GM18502 (cell line): ENCODE measurements around the gene CTU2.

Experiments
- ATAC-seq: cut with Tn5 transposase; IDR thresholded peaks from one replicate; pipeline ENCODE4 v1.9.1; 2021; ENCODE audit warnings: mild to moderate bottlenecking; ENCODE audit not compliant: unreplicated experiment, poor library complexity

Gene CTU2

DNA sequence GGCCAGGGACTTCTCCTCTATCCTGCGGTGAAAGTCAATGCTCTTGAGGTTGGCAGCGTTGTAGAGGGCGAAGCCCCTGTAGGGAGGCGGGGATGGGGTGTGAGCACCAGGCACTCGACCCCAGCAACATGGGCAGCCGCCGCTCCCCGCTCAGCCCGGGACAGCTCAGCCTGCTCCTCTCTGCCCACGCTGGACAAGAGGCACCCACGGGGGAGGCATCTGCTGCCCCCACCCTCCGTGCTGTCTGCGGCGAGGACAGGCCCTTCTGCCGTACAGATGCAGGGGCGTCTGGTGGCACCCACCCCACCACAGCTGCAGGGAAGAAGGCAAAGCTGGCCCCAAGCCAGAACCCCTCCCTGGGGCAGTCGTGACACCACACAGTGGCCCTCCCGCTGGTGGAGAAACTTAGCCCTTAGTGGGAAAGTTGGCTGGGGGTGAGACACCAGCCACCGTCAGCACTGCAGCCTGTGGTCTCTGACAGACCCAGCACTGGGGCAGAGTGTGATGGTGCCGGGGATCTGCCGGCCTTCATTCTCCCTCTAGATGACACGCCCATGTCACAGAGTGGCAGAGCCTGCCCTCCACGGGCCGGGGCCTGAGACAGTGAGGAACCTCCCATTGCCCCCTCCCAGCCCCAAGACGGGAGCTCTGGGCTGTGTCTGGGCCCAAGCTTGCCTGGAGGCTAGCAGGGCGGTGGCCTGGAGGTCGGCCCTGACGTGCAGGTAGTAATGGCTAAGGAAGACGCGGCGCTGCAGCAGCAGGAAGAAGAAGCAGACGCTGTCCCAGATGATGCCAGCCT is 19.5 kb downstream of the CTU2 start:
- ATAC-seq, result no peak

GRCh38 chr16:88726408-88726749 is 20.1 kb downstream of the CTU2 start:
- no peak for ATAC-seq

DNA sequence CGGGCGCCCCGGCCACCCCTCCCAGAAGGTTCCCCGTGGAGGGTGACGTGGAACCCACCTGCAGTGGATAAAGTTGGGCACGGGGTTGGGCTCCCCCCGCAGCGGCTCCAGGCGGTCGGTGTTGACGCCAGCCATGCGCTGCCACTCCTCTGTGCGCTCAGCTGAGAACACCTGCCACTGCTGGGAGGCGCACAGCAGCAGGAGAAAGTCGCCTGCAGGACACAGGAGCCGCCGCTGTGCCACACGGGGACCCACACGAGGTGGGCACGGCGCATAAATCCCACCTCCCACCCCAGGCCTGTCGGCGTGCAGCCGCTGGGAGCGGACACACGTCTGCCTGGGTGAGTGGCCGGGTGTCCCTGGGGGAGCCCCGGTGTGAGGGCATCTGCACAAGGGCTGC is 20.7 kb downstream of the CTU2 start:
- ATAC-seq, result no peak

GRCh38 chr16:88727871-88728270 is 21.6 kb downstream of the CTU2 start:
- ATAC-seq, result no peak

GRCh38 chr16:88730632-88731607 is 24.6 kb downstream of the CTU2 start:
- ATAC-seq, result no peak

GRCh38 chr16:88731699-88732098 is 25.4 kb downstream of the CTU2 start:
- no peak for ATAC-seq

DNA sequence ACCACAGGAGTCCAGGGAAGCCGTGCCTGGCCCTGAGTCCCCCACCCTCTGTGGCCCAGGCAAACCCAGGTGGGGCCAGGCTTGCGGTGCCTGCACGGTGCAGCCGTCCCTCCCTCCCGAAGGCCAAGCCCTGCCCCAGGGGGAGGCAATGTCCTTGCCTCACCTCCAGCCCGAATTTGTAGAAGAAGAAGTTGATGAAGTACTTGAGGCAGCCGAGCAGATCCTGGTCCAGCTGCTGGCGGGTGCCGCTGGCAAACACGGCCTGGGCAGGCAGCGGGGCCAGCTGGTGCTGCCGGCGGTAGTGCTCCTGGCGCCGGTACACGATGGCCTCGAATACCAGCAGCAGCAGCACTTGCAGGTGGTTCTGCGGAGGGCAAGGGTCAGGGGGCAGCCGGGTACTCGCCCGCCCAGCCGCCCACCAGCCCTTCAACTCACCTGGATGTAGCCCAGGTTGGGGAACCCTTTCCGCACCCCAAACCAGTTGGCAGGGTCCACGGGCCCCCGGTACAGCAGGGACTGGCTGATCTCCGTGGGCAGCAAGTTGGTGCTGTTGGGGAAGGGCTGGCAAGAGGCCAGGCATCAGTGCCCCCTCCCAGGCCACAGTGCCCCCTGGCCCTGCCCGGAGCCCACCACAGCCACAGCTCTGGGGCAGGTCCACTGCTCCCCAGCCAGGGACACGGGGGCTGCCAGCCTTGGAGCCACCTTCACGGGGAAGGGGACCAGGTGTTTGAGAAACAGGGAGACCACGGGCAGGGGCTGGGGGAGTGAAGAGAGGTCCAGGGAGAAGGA is 26.1 kb downstream of the CTU2 start:
- no peak for ATAC-seq

DNA sequence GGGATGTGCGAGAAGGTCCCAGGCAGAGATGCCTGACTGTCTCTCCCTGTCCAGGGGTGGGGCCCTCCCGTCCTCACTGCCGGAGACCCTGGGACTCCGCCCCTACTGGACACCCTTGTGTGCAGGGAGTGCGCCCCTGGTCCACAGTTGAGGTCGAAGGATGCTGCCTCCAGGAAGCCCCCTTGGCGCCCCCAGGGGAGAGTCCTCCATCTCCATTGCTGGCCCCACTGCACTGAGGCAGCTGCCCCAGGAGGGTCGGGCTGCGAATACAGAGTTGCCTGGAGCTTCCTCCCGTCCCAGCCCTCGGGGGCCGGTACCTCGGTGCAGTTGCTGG is 26.6 kb downstream of the CTU2 start:
- no peak for ATAC-seq

GRCh38 chr16:88733630-88734360 is 27.5 kb downstream of the CTU2 start:
- no peak for ATAC-seq

DNA sequence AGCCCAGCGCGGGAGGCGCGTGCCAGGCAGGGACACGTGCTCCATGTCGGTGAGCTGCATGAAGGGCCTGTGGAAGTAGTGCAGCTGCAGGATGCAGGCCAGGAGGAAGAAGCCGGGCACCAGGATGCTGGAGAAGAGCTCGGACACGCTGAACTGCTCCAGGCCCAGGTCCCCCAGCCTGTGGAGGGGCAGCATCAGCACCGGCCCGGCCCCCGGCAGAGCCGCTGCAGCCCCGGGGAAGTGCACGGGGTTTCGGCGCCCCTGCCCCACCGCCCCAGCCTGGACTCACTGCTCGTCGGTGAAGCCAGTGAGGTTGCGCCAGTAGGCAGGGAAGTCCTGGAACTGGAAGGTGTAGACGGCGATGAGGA is 28.0 kb downstream of the CTU2 start:
- no peak for ATAC-seq

DNA sequence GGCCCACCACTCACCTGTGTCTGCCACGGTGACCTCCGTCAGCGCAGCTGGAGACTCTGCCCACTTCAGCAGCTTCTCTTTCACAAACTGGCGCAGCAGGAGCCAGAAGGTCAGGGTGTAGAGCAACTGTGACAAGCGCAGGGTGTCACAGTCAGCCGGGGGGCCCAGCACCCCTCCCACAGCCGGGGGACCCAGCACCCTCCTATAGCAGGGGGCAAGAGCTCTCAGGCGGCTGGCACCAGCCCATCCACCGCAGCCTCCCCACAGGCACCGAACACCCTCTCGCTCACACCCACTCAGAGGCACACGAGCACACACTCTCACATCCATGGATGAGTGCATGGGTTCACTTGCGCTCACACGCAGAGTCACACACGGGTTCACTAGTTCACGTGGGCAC is 28.8 kb downstream of the CTU2 start:
- no peak for ATAC-seq

DNA sequence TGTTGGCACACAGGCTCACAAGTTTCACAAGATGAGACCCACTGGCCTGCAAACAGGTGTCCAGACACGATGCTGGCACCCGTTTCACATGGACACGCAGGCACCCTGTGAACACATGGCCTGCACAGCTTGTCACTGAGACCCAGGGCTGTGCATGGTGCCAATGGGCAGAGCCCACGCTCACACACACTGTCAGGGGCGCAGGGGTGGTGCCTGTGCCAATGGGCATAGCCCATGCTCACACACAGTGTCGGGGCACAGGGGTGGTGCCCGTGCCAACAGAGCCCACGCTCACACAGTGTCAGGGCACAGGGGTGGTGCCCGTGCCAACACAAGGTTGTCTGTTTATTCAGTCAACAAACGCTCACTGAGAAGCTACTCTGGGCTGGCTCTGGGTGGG is 29.3 kb downstream of the CTU2 start:
- ATAC-seq, result no peak

- no peak for ATAC-seq
These were observed 29.8 kb downstream of the CTU2 start for GRCh38 chr16:88736088-88736487.

DNA sequence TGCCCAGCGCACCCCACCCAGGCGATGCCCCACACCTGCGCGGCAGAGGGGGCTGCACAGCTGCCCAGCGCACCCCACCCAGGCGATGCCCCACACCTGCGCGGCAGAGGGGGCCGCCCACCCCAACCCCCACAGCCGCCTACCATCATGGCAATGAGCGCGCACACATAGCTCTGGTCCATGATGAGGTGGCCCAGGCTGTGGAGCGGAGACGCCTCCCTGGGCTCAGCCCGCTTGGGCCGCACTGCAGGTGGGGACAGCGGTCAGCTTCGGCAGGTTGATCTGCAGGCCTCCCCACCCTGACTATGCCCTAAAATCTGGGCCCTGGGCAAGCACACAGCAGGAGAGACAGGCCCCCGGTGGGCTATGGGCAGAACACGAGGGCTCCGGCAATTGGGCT is 30.2 kb downstream of the CTU2 start:
- ATAC-seq, result no peak

GRCh38 chr16:88737298-88738150 is 31.2 kb downstream of the CTU2 start:
- peak; percentile 57 for ATAC-seq

DNA sequence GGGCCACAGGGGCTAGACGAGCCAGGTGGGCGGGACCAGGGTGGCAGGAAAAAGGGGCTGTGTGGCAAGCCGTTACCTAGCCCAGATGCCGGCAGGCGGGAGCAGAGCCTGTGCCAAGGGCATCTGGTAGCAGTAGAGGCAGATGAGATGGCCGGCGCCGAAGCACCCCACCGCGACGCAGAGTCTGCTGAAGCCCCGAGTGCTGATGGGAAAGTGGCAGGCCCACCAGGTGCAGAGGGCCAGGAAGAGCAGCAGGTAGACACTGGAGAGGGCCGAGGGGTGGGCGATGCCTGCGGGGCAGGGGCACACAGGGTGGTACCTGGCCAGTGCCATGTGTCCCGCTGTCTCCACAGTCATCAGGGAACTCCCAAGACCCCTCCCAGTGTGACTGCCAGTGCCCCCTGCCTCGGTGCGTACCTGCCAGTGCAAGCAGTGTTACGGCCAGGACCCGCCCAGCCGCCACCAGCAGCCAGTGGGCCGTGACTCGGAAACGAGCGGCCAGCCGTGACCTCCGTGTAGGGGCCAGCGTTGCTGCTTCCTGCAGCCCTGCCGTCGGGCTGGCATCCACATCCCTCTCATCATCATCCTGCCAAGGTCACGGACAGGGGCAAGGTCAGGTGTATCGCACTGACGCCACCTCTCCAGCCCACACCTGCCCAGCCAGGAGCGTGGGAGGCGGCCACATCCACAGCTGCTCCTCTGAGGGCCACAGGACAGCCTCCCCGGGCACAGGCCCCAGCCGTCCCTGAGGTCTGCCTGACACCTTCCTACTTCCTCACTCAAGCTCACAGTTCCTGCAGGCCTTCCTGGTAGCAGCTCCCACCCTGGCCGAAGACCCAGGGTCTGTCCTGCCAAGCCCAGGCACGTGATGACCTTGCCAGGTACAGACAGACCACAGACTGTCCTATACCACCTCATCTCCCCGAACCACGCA is 32.1 kb downstream of the CTU2 start:
- ATAC-seq, result no peak

- ATAC-seq, result no peak
These were observed 33.1 kb downstream of the CTU2 start for GRCh38 chr16:88739139-88739976.
